ENCODE measurements around the gene ANKRD7. TPM values are rescaled to one million over a fixed set of nuclear protein-coding genes. Genes with fewer than 3 reads are reported as not detected.

ANKRD7 gene
- total and polyA plus RNA-seq, 4 donors = 0.65 to 6.3 TPM; not detected in 2

GRCh38 chr7:118289476-118289875 lies 65.0 kb downstream of the ANKRD7 start:
- no peaks in the 10 kb centered on the region for H3K4me1 ChIP-seq (ENCODE audit: control insufficient read depth in 1 of 2, insufficient read depth in 2 of 2, low read length in 2 of 2)
- intact Hi-C loops (cut with DNase I) = no loop called here
- no peak overlapping the region for H3K27ac ChIP-seq (ENCODE audit: low read depth in 1 of 2, low read length in 2 of 2)
- H3K9me3 ChIP-seq (ENCODE audit: control insufficient read depth, low read length) = no peaks in the 10 kb centered on the region
- ATAC-seq (ENCODE audit: low FRiP score) (no peak), DNase-seq (no peak)
- no peaks in the 10 kb centered on the region for H3K36me3 ChIP-seq (ENCODE audit: control insufficient read depth in 1 of 2, insufficient read depth in 2 of 2, low read length in 1 of 2)
- H3K27me3 ChIP-seq (ENCODE audit: control insufficient read depth in 1 of 2, insufficient read depth in 2 of 2, low read length in 1 of 2) = no peaks in the 10 kb centered on the region
- no peak overlapping the region for H3K4me3 ChIP-seq (ENCODE audit: low read length in 2 of 2)

Other genes with a start within 250 kb of the ANKRD7 start
- gene LSM8, start 40.5 kb upstream of the ANKRD7 start, total RNA-seq = 10 to 100 TPM; 26.9 to 31.3 TPM
- gene LSM8, start 40.5 kb upstream of the ANKRD7 start, polyA plus RNA-seq = 10 to 100 TPM; 25.9 to 29.9 TPM